IMR-90 (cell line): ENCODE data around the gene C9orf43.

Experiments
- CEBPB ChIP-seq: IDR thresholded peaks from 2 replicates; pipeline ENCODE4 v1.6.1; 2012; ENCODE audit warnings: low read depth, low read length, improper control_type of control experiment
- CTCF ChIP-seq: conservative IDR thresholded peaks from 2 replicates; pipeline ENCODE4 v1.5.1; 2012; ENCODE audit warnings: mild to moderate bottlenecking, low read depth, low read length, improper control_type of control experiment
- MAFK ChIP-seq: IDR thresholded peaks from 2 replicates; pipeline ENCODE4 v1.6.1; 2012; ENCODE audit warnings: low read depth, low read length, improper control_type of control experiment
- MAZ ChIP-seq: IDR thresholded peaks from 2 replicates; pipeline ENCODE4 v1.6.1; 2012; ENCODE audit warnings: low read depth, mild to moderate bottlenecking, low read length, improper control_type of control experiment, moderate library complexity, borderline replicate concordance
- MXI1 ChIP-seq: IDR thresholded peaks from 2 replicates; pipeline ENCODE4 v1.6.1; 2012; ENCODE audit warnings: low read depth, mild to moderate bottlenecking, low read length, moderate library complexity, borderline replicate concordance
- POLR2A ChIP-seq: IDR thresholded peaks from 2 replicates; pipeline ENCODE4 v1.6.1; 2012; ENCODE audit warnings: mild to moderate bottlenecking, low read depth, low read length
- RCOR1 ChIP-seq: IDR thresholded peaks from 2 replicates; pipeline ENCODE4 v1.6.1; 2012; ENCODE audit warnings: mild to moderate bottlenecking, low read length, improper control_type of control experiment; ENCODE audit not compliant: insufficient replicate concordance
- RFX5 ChIP-seq: IDR thresholded peaks from 2 replicates; pipeline ENCODE4 v1.8.0; 2012; ENCODE audit warnings: low read depth, mild to moderate bottlenecking, low read length, moderate library complexity
- SMC3 ChIP-seq: fragments of 150-350 bp; IDR thresholded peaks from 2 replicates; pipeline ENCODE4 v1.6.1; 2016; ENCODE audit warnings: low read depth, mild to moderate bottlenecking, antibody characterized with exemption, low read length, moderate library complexity

- TF ChIP-seq MAFK: no peak
- TF ChIP-seq CTCF: no peak
- TF ChIP-seq POLR2A: no peak
- TF ChIP-seq MAZ: no peak
- no peak for TF ChIP-seq SMC3
- no peak for TF ChIP-seq CEBPB
- TF ChIP-seq RFX5: no peak
- TF ChIP-seq RCOR1: no peak
- TF ChIP-seq MXI1: no peak
These were observed 41.6 kb downstream of the C9orf43 start for GRCh38 chr9:113452113-113452605.
